ENCODE results near the gene C1orf105. TPM values are rescaled to one million over a fixed set of nuclear protein-coding genes. Genes with fewer than 3 reads are reported as not detected.

C1orf105 gene
- total RNA-seq, 2 donors from 2014 or later = not detected

DNA sequence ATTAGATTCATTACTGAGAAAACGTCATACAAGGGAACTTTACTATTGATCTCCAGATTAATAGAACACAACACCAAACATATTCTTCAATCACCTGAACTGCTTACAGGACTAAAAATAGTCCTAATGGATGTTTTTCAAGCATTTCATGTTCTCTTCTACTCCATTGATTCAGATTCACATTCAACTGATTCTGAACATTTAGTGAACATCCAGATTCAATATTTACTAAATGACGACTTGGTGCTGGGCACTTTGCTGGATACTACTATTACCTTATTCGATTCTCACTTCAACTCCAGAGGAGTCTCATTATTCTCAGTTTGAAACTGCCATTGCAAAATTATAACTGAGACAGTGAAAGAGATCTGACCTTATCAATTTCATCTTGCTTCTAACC is 93.6 kb downstream of the C1orf105 start:
- no peak overlapping the region for H3K4me3 ChIP-seq
- H3K27me3 ChIP-seq (replicated peaks; ENCODE audit: insufficient read depth) = no peaks in the 10 kb centered on the region
- no peak for DNase-seq (ENCODE audit: low spot score)
- TF ChIP-seq, protein P1, sequence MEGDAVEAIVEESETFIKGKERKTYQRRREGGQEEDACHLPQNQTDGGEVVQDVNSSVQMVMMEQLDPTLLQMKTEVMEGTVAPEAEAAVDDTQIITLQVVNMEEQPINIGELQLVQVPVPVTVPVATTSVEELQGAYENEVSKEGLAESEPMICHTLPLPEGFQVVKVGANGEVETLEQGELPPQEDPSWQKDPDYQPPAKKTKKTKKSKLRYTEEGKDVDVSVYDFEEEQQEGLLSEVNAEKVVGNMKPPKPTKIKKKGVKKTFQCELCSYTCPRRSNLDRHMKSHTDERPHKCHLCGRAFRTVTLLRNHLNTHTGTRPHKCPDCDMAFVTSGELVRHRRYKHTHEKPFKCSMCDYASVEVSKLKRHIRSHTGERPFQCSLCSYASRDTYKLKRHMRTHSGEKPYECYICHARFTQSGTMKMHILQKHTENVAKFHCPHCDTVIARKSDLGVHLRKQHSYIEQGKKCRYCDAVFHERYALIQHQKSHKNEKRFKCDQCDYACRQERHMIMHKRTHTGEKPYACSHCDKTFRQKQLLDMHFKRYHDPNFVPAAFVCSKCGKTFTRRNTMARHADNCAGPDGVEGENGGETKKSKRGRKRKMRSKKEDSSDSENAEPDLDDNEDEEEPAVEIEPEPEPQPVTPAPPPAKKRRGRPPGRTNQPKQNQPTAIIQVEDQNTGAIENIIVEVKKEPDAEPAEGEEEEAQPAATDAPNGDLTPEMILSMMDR (IDR thresholded peaks at IDR 0.05) = no peak
- H3K36me3 ChIP-seq = no peaks in the 10 kb centered on the region
- H3K4me1 ChIP-seq (ENCODE audit: control insufficient read depth in 1 of 2, low read depth in 2 of 2) = no peaks in the 10 kb centered on the region
- no peaks in the 10 kb centered on the region for H3K9me3 ChIP-seq
- no peak overlapping the region for H3K27ac ChIP-seq
- no peak for ATAC-seq (ENCODE audit: insufficient number of reproducible peaks, low FRiP score, low read depth)

DNA sequence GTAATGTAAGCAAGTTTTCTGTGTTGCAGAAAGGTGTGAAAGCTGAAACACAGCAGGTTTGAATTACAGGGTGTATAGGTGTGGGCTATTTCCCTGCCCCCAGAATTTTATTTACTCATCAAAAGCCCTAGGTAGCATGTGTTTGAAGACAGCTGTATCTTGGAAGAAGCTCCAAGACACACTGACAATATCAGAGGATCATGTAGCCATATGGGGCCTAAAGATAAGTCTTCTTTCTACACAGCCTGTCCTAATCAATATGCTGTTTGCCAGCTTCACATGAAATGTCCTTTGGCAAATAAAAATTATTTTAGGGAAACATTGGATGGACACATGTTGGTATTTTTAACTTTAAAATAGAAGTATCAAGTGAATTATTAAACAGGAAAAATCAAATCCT is 95.0 kb downstream of the C1orf105 start:
- DNase-seq (ENCODE audit: low spot score) = no peak
- no peak overlapping the region for H3K27ac ChIP-seq
- H3K4me3 ChIP-seq = no peak overlapping the region
- H3K9me3 ChIP-seq = no peaks in the 10 kb centered on the region
- no peaks in the 10 kb centered on the region for H3K4me1 ChIP-seq (ENCODE audit: control insufficient read depth in 1 of 2, low read depth in 2 of 2)
- TF ChIP-seq, protein P1 (IDR thresholded peaks at IDR 0.05) = no peak
- no peaks in the 10 kb centered on the region for H3K27me3 ChIP-seq (replicated peaks; ENCODE audit: insufficient read depth)
- H3K36me3 ChIP-seq = no peaks in the 10 kb centered on the region
- no peak for ATAC-seq (ENCODE audit: insufficient number of reproducible peaks, low FRiP score, low read depth)

DNA sequence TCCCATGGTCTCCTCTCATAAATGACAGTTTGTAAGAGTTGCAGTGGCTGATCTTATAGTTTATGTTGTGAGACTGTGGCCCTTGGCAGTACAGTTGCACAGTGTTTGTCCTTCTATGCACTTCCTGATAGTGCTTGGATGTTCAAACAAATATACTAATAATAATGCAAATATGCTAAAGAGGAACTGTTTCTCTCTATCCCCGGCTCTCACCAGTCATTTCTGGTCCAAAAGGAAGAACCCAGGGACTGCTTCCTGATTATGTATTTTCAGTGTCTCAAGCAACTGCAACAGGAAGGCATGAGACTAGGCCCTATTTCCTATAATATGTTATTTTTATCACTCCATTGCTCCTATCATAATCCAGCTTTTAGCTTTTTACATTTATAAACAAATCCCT is 95.4 kb downstream of the C1orf105 start:
- no peaks in the 10 kb centered on the region for H3K36me3 ChIP-seq
- ATAC-seq (ENCODE audit: insufficient number of reproducible peaks, low FRiP score, low read depth) = no peak

DNA sequence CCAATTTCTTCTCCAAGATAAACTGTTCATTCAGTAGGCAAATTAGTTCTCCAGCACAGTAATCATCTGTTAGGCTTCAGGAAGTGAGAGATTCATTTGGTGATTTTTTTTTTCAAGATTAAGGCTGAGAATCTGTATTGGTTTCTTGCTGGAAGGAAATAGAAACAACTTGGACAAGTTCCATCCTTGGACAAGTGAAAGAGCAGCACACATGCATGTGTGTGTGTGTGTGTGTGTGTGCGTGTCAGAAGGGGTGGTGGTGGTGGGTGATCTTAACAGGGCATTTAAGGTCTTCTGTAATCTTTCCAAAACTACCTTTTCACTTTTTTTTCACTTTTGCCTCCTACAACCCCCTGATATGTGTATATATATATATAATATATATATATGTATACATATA is 96.6 kb downstream of the C1orf105 start:
- DNase-seq (ENCODE audit: low spot score) (no peak), ATAC-seq (ENCODE audit: insufficient number of reproducible peaks, low FRiP score, low read depth) (no peak)
- H3K36me3 ChIP-seq = no peaks in the 10 kb centered on the region
- H3K4me1 ChIP-seq (ENCODE audit: control insufficient read depth in 1 of 2, low read depth in 2 of 2) = no peaks in the 10 kb centered on the region
- no peaks in the 10 kb centered on the region for H3K27me3 ChIP-seq (replicated peaks; ENCODE audit: insufficient read depth)
- H3K27ac ChIP-seq = no peak overlapping the region
- H3K4me3 ChIP-seq = no peak overlapping the region
- H3K9me3 ChIP-seq = no peaks in the 10 kb centered on the region
- TF ChIP-seq, protein P1 (IDR thresholded peaks at IDR 0.05) = no peak

More for the DNA sequence above, 95.4 kb downstream of the C1orf105 start:
- H3K4me1 ChIP-seq (ENCODE audit: control insufficient read depth in 1 of 2, low read depth in 2 of 2) = no peaks in the 10 kb centered on the region
- H3K27ac ChIP-seq = no peak overlapping the region
- DNase-seq (ENCODE audit: low spot score) = no peak
- H3K4me3 ChIP-seq = no peak overlapping the region
- TF ChIP-seq, protein P1 (IDR thresholded peaks at IDR 0.05) = no peak
- H3K9me3 ChIP-seq = no peaks in the 10 kb centered on the region
- no peaks in the 10 kb centered on the region for H3K27me3 ChIP-seq (replicated peaks; ENCODE audit: insufficient read depth)

DNA sequence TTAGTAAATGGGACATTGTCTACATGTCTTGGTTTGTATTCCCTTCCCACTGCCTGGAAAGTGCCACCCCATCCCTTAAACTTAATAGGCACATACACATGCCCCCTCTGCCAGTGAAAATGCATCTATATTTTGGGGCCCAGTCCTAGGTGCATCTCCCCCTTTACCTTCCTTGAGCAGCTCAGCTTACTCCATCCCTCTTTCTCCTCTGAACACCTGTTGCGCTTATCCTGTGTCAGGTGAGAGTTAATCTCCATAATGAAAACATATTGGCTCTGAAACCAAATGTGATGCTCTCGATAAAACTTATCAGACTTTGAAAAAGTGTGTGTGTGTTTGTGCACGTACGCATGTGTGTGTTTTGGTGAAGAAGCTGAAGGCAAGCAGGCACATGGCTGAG is 97.1 kb downstream of the C1orf105 start:
- DNase-seq (ENCODE audit: low spot score) = no peak
- H3K9me3 ChIP-seq = no peaks in the 10 kb centered on the region
- no peaks in the 10 kb centered on the region for H3K27me3 ChIP-seq (replicated peaks; ENCODE audit: insufficient read depth)
- no peaks in the 10 kb centered on the region for H3K36me3 ChIP-seq
- H3K27ac ChIP-seq = no peak overlapping the region
- H3K4me1 ChIP-seq (ENCODE audit: control insufficient read depth in 1 of 2, low read depth in 2 of 2) = no peaks in the 10 kb centered on the region
- TF ChIP-seq, protein P1 (IDR thresholded peaks at IDR 0.05) = no peak
- H3K4me3 ChIP-seq = no peak overlapping the region
- no peak for ATAC-seq (ENCODE audit: insufficient number of reproducible peaks, low FRiP score, low read depth)

Other genes starting within 250 kb of the C1orf105 start
- 10 to 100 TPM; 14.3 to 20.2 TPM for gene PIGC, start 23.4 kb downstream of the C1orf105 start, total RNA-seq
- 10 to 100 TPM; 19.5 to 43.5 TPM for gene SUCO, start 112.5 kb downstream of the C1orf105 start, total RNA-seq
- gene FASLG, start 238.4 kb downstream of the C1orf105 start, total RNA-seq = not detected

Measured in thoracic aorta (tissue), 2 donors.